B cell (primary cell): ENCODE measurements around the gene WNT6. TPM values are rescaled to one million over a fixed set of nuclear protein-coding genes. Genes with fewer than 3 reads are reported as not detected.

ENCODE experiments used
- ATAC-seq: fragments of 200-7000 bp; cut with Tn5 transposase; one replicate; pipeline ENCODE4 v1.10.0; 2021; ENCODE audit warnings: low read depth, mild to moderate bottlenecking, moderate number of reproducible peaks, moderate library complexity
- CTCF ChIA-PET: fragments of 350-600 bp; sonication (Branson Sonifier 250); formaldehyde crosslinking; loops from one replicate; lab custom pipeline; 2021; ENCODE audit warnings: antibody characterized with exemption, inconsistent platforms; lab: Charles Lee
- POLR2A ChIA-PET: fragments of 350-600 bp; sonication (Branson Sonifier 250); formaldehyde crosslinking; loops from one replicate; lab custom pipeline; 2021; ENCODE audit warnings: antibody characterized with exemption; lab: Charles Lee
- DNase-seq: peaks from one replicate; pipeline ENCODE4 v3.0.0; 2013
- H2AFZ ChIP-seq: 2 replicates; pipeline ENCODE4 v1.6.1; 2012; ENCODE audit warnings: mild to moderate bottlenecking, low read depth, low read length; ENCODE audit not compliant: insufficient read depth, poor library complexity, severe bottlenecking
- H3K27ac ChIP-seq, 2 donors: 1 replicate in 1 of 2; 2 replicates in 1 of 2; pipeline ENCODE4 v1.5.1; 2012 to 2013; ENCODE audit warnings: low read length in 2 of 2, mild to moderate bottlenecking in 2 of 2, moderate library complexity in 1 of 2
- H3K27me3 ChIP-seq, 4 experiments: fragments of 200-600 bp in 1 of 4; sonication (generic) in 1 of 4; replicated peaks in 1 of 4; 1 replicate in 2 of 4; 2 replicates in 2 of 4; pipeline versions ENCODE4 v1.6.1 to v1.7.0; 2013 to 2016; ENCODE audit warnings: low read length in 3 of 4, mild to moderate bottlenecking in 2 of 4, mixed read lengths in 1 of 4, moderate library complexity in 1 of 4; ENCODE audit not compliant: insufficient read depth in 4 of 4, control insufficient read depth in 3 of 4; ENCODE audit errors: control extremely low read depth in 1 of 4
- H3K36me3 ChIP-seq, 2 experiments: replicated peaks in 1 of 2; 1 replicate in 1 of 2; 2 replicates in 1 of 2; pipeline versions ENCODE4 v1.6.1 to v1.7.1; 2013; ENCODE audit warnings: low read length in 1 of 2; ENCODE audit not compliant: insufficient read depth in 2 of 2, control insufficient read depth in 1 of 2; ENCODE audit errors: control extremely low read depth in 1 of 2, extremely low read depth in 1 of 2
- H3K4me1 ChIP-seq, 2 donors: fragments of 200-600 bp in 1 of 2; sonication (generic) in 1 of 2; 1 replicate in 1 of 2; 2 replicates in 1 of 2; pipeline versions ENCODE4 v1.5.1 to v1.6.1; 2013 to 2017; ENCODE audit warnings: low read length in 2 of 2; ENCODE audit not compliant: control insufficient read depth in 2 of 2, insufficient read depth in 2 of 2
- H3K4me2 ChIP-seq: replicated peaks from 2 replicates; pipeline ENCODE3; 2012; ENCODE audit warnings: mild to moderate bottlenecking, low read depth, low read length; ENCODE audit not compliant: poor library complexity, severe bottlenecking
- H3K4me3 ChIP-seq, 5 experiments: fragments of 200-600 bp in 1 of 5; sonication (generic) in 1 of 5; 1 replicate in 3 of 5; 2 replicates in 2 of 5; pipeline versions ENCODE4 v1.5.1 to v1.7.0; 2011 to 2016; ENCODE audit warnings: low read length in 4 of 5, mild to moderate bottlenecking in 4 of 5, low read depth in 2 of 5, control low read depth in 1 of 5, moderate library complexity in 1 of 5; ENCODE audit not compliant: insufficient read depth in 1 of 5; ENCODE audit errors: control extremely low read depth in 1 of 5, extremely low read depth in 1 of 5
- H3K79me2 ChIP-seq: fragments of 200-600 bp; sonication (generic); one replicate; pipeline ENCODE4 v1.6.0; 2016; ENCODE audit warnings: low read length; ENCODE audit not compliant: control insufficient read depth, insufficient read depth
- H3K9ac ChIP-seq: fragments of 200-600 bp; sonication (generic); 2 replicates; pipeline ENCODE4 v1.6.1; 2017; ENCODE audit warnings: mild to moderate bottlenecking, low read length, moderate library complexity
- H3K9me3 ChIP-seq, 3 donors: one replicate each; pipeline versions ENCODE4 v1.6.1 to v1.7.1; 2013; ENCODE audit warnings: low read length in 2 of 3; ENCODE audit not compliant: control insufficient read depth in 2 of 3, insufficient read depth in 1 of 3; ENCODE audit errors: control extremely low read depth in 1 of 3
- H4K20me1 ChIP-seq: 2 replicates; pipeline ENCODE4 v1.6.0; 2012; ENCODE audit warnings: mild to moderate bottlenecking, low read length; ENCODE audit not compliant: insufficient read depth, control insufficient read depth, poor library complexity, severe bottlenecking
- H3K27ac Mint-ChIP-seq: one replicate; pipeline ENCODE4 v1.8.0; 2021; ENCODE audit warnings: mixed read lengths
- H3K27me3 Mint-ChIP-seq: one replicate; pipeline ENCODE4 v1.8.0; 2021; ENCODE audit warnings: mixed read lengths
- H3K4me1 Mint-ChIP-seq: one replicate; pipeline ENCODE4 v1.8.0; 2021; ENCODE audit warnings: mixed read lengths
- H3K4me3 Mint-ChIP-seq: one replicate; pipeline ENCODE4 v1.8.0; 2021; ENCODE audit warnings: mixed read lengths
- H3K9me3 Mint-ChIP-seq: one replicate; pipeline ENCODE4 v1.8.0; 2022; ENCODE audit warnings: mixed read lengths; ENCODE audit not compliant: insufficient read depth
- CTCF ChIP-seq: fragments of 200-600 bp; IDR thresholded peaks from one replicate; pipeline ENCODE4 v1.8.0; 2022; ENCODE audit warnings: antibody characterized with exemption, mild to moderate bottlenecking
- EZH2 ChIP-seq: IDR thresholded peaks from 2 replicates; pipeline ENCODE4 v1.6.1; 2012; ENCODE audit warnings: borderline replicate concordance, low read depth, mild to moderate bottlenecking, moderate library complexity, low read length; ENCODE audit not compliant: insufficient read depth, poor library complexity, severe bottlenecking
- WGBS: methylation state at CpG from one replicate; pipeline ENCODE4 v1.1.5; 2013; ENCODE audit warnings: missing lambda C conversion rate; ENCODE audit not compliant: insufficient coverage; 5-methylcytosine and 5-hydroxymethylcytosine counted together
- intact Hi-C: fragments of 100-400 bp; cut with micrococcal nuclease; formaldehyde crosslinking; loops from one replicate; pipeline ENCODE4 v1.10.0; 2022
- polyA plus RNA-seq: library from polyadenylated mRNA; depleted of rRNA; stranded (reverse); fragments of >200 nt; gene quantifications from 2 replicates; pipeline ENCODE4 v1.2.3, GENCODE V29; 2012
- total RNA-seq, 2 donors: library from RNA; stranded (reverse); fragments of 120-200 nt in 1 of 2; gene quantifications; 1 replicate in 1 of 2; 2 replicates in 1 of 2; pipeline versions ENCODE4 v1.2.3 to v1.2.4, GENCODE V29; 2013 to 2022

The WNT6 gene
- total and polyA plus RNA-seq, 2 donors (not counting 1 experiment from before 2014, with no cell fraction given): 0.84 to 2.0 TPM

- Histone ChIP-seq H3K4me1 (no peaks in the 10 kb centered on the region), H3K4me3 (no peak overlapping the region), H3K36me3 (no peaks in the 10 kb centered on the region), H4K20me1 (no peaks in the 10 kb centered on the region), H3K79me2 (no peaks in the 10 kb centered on the region), H3K27ac (no peak overlapping the region), H3K4me2 (no peak overlapping the region), H3K9me3 (no peaks in the 10 kb centered on the region), H3K9ac (no peak overlapping the region), H3K27me3 (peaks cover 0 to 22% (median 7%) of the 10 kb centered on the region in 4 experiments), H2AFZ (no peak overlapping the region)
- TF ChIP-seq EZH2 (no peak), CTCF (no peak)
- POLR2A ChIA-PET: no interaction called here
- WGBS: 100% methylated on average over 2 of the region's 3 CpGs
- Mint-ChIP-seq H3K4me1 (no peaks in the 10 kb centered on the region), H3K4me3 (no peak overlapping the region), H3K27me3 (peaks cover 45% of the 10 kb centered on the region), H3K27ac (no peak overlapping the region), H3K9me3 (no peaks in the 10 kb centered on the region)
- intact Hi-C loops: no loop called here
- CTCF ChIA-PET: interaction anchor here (1.6 kb wide), 1 partner anchor 149 kb away, joined by 3 read pairs; no protein-coding TSS in a partner anchor
- DNase-seq: no peak
- ATAC-seq: no peak
Observed at GRCh38 chr2:218830526-218831306, 28.9 kb upstream of the WNT6 start.

DNA sequence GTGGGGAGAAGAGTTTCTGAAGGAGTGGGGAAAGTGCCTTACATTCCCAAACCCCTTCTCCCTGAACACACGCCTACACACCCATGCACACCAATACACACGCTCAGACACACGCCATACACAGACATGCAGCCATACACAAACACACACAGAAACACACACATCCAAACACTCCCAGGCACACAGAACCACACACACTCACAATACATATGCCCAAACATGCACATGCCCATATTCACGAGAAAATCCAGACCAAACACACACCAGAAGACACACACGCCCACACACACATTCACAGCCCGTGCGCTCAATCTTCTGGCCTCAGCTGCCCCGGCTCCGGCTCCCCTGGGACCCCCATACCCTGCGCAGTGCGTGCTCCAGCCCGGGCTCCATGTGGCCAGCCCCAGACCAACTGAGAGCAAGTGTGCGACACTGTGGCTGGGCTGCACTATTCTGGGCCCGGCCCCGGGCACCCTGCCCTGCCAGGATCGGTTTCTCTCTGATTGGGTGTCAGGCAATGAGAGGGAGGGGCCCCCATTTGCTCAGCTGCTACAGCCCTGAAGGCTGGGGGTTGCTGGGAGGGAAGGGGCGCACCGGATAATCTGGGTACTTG lies 28.1 kb upstream of the WNT6 start, which contains the start of gene PRKAG3:
Gene PRKAG3, minus strand, starts transcription at position 426 of the 613 bp plus-strand sequence.
- Histone ChIP-seq H3K79me2 (no peaks in the 10 kb centered on the region), H4K20me1 (no peaks in the 10 kb centered on the region), H3K27me3 (peaks cover 0 to 27% (median 8%) of the 10 kb centered on the region in 4 experiments), H3K27ac (no peak within 1 kb of the TSS), H3K4me1 (no peaks in the 10 kb centered on the region), H3K4me2 (no peak within 1 kb of the TSS), H3K9me3 (no peaks in the 10 kb centered on the region), H2AFZ (no peak within 1 kb of the TSS), H3K4me3 (no peak within 1 kb of the TSS), H3K9ac (no peak within 1 kb of the TSS), H3K36me3 (no peaks in the 10 kb centered on the region)
- TF ChIP-seq EZH2: no peak
- no peak for TF ChIP-seq CTCF
- Mint-ChIP-seq H3K27me3 (peaks cover 45% of the 10 kb centered on the region), H3K4me1 (no peaks in the 10 kb centered on the region), H3K9me3 (no peaks in the 10 kb centered on the region), H3K4me3 (no peak within 1 kb of the TSS), H3K27ac (no peak within 1 kb of the TSS)
- intact Hi-C loops: no loop called here
- ATAC-seq (no peak), DNase-seq (no peak)
- POLR2A ChIA-PET: no interaction called here
- CTCF ChIA-PET: no interaction called here
- 90% methylated on average over 13 of the region's 18 CpGs for WGBS
